NCI-H1048 (cell line): ENCODE results near the gene IL21R.
"Not testable (repeated sequence)": the region's sequence is repeated elsewhere in the genome, so short reads cannot be mapped to it uniquely, and the experiment has no call there.

ENCODE experiments used
- DNase-seq: peaks from one replicate; lab custom pipeline; 2025; lab: John Stamatoyannopoulos, UW

Gene IL21R

DNA sequence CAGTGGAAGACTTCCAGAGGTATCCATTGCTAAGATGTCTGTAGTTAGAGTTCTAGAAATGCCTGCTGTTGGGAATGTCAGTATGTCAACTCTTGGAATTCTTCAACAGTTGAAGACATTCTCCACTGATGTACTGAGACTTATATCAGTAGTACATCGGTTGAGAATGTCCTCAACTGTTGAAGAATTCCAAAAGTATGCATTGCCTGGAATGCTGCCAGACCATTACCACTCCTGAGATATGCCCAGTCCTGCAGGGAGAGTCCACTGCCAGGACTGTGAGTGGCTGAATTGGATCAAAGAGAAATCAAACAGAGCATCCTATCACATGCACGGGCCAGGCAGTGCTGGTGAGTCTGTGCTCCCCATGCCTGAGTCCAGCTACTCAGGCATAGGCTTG, 42.0 kb downstream of the IL21R start:
- DNase-seq: no peak

DNA sequence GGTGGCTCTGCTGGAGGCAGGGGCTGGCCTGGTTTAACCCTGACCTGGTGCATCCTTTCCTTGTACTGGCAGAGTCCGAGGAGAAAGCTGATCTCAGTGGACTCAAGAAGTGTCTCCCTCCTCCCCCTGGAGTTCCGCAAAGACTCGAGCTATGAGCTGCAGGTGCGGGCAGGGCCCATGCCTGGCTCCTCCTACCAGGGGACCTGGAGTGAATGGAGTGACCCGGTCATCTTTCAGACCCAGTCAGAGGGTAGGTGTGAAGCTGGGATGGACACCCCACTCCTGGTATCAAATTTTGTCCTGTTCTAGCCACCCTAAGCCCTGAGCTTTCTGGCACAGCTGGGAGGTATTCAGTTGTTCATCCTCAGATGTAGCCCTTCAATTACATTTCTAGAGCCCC, 42.5 kb downstream of the IL21R start:
- no peak for DNase-seq

DNA sequence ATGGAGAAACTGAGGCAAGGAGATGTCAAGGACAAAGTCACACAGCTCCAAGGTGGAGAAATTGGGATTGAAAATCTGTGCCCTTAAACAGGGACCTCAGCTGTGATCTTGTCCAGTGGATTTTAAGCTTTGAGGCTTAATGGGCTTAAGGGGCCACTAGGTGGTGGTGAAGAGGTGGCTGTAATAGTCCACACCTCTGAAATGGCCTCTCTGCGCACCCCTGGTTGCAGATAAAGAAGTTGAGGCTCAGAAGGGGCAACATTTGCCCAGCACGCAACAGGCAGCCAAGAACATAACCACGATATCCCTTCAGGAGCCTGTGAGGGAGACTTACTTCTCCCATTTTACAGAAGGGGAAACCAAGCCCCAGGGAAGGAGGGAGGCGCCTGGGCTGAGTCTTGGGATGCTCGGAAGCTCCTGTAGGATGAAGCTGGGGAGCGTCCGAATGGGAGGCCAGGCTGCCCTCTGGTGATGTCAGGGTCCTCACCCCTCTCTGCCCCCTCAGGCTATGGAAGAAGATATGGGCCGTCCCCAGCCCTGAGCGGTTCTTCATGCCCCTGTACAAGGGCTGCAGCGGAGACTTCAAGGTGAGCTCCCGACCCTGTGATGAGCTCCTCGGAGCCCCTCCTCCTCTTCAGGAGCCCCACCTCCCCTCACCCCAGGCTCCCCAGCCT, 43.7 kb downstream of the IL21R start:
- DNase-seq: no peak

DNA sequence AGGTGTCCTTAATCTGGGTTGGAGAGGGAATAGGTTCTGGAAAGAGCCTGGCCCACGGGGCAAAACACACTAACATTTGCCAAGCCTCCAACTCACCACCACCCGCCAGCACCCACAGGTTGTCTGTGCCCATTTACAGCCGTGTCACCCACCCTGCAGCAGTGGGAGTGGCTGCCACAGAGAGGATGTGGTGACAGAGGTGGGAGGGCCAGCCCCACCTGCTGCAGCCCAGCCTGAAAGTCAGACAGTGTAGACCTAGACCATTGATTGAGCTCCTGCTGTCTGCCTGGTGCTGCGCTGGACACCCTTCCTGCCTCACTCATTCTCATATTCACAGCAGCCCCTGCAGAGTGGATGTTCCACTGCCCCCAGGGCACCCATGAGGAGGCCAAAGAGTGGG, 44.7 kb downstream of the IL21R start:
- no peak for DNase-seq

DNA sequence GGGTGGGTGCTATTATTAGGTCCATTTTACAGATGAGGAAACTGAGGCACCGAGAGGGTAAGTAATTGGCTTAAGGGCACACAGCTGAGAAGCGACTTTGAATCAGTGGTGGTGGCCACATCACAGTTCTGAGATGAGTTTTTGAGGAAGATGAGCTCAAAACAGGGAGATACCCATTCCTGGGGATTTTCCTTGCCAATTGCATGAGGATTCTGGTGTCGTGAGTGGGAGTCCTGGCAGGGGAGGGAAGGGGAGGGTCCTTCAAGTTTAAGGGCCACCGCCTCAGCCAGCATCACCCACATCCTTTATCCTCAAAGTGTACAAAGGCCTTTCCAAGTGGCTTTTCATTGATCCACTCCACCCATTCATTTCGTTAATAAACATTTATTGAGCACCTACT, 45.3 kb downstream of the IL21R start:
- DNase-seq: no peak

DNA sequence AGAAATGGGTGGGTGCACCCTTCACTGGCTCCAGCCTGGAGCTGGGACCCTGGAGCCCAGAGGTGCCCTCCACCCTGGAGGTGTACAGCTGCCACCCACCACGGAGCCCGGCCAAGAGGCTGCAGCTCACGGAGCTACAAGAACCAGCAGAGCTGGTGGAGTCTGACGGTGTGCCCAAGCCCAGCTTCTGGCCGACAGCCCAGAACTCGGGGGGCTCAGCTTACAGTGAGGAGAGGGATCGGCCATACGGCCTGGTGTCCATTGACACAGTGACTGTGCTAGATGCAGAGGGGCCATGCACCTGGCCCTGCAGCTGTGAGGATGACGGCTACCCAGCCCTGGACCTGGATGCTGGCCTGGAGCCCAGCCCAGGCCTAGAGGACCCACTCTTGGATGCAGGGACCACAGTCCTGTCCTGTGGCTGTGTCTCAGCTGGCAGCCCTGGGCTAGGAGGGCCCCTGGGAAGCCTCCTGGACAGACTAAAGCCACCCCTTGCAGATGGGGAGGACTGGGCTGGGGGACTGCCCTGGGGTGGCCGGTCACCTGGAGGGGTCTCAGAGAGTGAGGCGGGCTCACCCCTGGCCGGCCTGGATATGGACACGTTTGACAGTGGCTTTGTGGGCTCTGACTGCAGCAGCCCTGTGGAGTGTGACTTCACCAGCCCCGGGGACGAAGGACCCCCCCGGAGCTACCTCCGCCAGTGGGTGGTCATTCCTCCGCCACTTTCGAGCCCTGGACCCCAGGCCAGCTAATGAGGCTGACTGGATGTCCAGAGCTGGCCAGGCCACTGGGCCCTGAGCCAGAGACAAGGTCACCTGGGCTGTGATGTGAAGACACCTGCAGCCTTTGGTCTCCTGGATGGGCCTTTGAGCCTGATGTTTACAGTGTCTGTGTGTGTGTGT, 46.8 kb downstream of the IL21R start:
- no peak for DNase-seq

DNA sequence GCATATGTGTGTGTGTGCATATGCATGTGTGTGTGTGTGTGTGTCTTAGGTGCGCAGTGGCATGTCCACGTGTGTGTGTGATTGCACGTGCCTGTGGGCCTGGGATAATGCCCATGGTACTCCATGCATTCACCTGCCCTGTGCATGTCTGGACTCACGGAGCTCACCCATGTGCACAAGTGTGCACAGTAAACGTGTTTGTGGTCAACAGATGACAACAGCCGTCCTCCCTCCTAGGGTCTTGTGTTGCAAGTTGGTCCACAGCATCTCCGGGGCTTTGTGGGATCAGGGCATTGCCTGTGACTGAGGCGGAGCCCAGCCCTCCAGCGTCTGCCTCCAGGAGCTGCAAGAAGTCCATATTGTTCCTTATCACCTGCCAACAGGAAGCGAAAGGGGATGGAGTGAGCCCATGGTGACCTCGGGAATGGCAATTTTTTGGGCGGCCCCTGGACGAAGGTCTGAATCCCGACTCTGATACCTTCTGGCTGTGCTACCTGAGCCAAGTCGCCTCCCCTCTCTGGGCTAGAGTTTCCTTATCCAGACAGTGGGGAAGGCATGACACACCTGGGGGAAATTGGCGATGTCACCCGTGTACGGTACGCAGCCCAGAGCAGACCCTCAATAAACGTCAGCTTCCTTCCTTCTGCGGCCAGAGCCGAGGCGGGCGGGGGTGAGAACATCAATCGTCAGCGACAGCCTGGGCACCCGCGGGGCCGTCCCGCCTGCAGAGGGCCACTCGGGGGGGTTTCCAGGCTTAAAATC, 47.6 kb downstream of the IL21R start:
- no peak for DNase-seq

DNA sequence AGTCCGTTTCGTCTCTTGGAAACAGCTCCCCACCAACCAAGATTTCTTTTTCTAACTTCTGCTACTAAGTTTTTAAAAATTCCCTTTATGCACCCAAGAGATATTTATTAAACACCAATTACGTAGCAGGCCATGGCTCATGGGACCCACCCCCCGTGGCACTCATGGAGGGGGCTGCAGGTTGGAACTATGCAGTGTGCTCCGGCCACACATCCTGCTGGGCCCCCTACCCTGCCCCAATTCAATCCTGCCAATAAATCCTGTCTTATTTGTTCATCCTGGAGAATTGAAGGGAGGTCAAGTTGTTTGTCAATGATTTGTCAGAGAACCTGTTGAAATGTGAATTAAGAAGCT, 48.2 kb downstream of the IL21R start:
- no peak for DNase-seq

DNA sequence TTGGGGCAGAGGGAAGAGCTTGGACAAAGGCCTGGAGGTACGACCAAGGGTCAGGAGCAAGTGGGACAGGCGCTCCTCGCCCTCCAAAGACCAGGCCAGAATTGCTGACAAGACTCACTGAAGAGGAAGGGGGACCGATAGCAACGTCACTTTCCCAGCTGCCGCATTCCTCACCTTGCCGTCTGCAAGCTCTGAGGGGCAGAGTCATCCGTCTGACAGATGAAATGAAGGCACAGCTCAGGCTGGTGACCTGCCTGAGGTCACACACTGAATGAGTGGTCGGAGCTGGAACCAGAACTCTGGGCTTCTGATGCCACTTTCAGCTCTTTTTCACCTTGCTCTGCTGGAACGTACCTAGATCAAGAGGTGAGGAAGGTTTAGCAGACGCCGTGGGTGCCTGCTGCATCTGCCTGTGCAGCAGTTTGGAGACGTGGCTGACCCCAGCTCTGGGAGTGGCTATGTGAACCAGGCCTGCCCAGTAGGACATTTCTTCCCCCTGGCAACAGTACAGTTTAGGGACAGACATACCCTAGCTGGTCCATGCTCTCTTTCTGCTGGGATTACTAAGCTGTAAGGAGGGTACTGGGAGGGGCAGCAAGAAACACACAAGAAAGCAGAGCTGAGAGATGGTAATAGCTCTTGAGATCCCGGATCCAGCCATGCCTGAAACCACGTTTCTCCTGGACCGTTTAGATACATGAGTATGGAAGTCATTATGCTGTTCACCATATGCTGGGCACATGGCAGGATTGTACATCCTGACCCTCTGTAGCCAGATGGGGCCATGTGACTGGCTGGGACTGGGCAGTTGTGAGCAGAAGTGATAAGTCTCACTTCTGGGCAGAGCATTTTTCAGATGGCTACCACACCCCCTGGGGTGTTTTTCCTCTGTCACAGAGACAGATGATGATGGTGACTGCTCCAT, 50.9 kb downstream of the IL21R start:
- no peak for DNase-seq

DNA sequence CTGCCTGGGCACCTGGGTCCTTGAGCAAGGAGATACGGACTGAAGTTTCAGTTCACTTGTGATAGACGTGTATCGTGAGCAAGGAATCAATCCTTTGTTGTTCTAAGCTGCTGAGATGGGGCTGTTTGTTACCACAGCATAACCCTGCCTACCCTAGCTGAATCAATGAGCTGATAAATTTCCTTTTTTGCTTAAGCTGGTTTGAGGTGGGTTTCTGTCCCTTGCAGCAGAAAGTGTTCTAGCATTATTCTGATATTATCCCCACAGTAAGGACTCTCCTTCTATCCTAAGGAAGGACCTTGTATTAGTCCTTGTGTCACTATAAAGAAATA, 51.5 kb downstream of the IL21R start:
- no peak for DNase-seq

DNA sequence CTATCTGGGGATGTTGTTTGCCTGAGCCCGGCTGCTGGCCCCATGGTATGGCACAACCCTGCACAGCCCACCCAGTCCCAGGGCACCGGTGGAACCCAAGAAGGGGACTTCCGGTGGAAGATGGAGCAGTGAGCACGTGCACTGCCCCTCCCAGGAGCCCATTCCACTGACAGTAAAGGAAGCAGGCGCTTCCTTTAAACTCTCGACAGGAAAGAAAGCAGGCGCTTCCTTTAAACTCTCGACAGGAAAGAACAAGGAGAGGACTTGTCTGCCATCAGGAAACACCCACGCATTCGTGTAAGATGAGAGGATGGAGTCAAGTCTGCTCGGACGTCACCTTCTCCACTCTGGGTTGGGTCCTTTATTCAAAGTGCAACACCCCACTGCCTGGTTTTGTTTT, 53.7 kb downstream of the IL21R start:
- DNase-seq: no peak

DNA sequence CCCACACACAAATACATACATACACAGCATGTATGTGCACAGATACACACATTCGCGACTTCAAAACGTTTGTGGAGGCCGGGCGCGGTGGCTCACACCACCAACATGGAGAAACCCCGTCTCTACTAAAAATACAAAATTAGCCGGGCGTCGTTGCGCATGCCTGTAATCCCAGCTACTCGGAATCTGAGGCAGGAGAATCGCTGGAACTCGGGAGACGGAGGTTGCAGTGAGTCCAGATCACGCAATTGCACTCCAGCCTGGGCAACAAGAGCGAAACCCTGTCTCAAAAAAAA, 55.6 kb downstream of the IL21R start:
- not testable (repeated sequence) for DNase-seq

DNA sequence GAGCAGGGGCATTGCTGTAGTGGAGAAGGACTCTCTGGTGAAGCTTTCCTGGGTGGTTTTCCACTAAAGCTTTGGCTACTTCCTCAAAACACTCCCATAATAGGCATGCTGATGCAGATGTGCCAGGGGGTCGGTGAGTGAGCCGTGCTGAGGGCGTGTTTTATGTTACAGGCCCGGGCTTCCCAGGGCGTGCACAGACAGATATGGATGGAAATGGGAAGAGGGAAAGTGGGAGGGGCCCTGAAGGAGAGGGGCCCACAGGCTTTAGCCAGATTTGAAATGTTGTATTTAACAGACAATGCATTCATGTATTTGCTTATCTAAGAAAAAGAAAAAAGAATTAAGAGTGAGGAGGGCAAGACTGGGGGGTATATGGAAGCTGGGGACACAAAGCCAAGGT, 56.3 kb downstream of the IL21R start:
- no peak for DNase-seq

DNA sequence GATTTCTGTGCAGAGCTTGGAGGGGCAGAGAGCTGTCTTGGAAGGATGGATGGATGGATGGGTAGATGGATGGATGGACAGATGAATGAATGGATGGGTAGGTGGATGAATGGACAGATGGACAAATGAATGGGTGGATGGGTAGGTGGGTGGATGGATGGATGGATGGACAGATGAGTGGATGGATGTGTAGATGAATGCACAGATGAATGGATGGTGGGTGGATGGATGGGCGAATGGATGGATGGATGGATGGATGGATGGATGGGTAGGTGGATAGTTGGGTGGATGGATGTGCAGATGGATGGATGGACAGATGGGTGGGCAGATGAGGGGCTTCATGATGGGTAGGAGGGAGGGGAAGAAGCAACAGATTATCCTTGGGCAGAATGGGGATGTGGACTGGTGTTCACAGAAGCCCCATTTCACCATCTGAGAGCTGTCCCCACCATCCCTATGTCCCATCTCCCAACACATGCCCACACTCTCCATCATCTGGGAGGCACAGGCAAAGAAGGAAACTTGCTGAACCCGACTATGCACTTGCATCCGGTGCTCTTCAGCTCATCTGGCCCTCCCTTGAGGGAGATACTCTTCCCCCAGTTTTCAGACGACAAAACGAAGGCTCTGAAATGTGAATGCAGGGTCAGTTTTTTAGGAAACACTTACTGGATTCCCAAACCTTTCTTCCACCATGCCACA, 57.2 kb downstream of the IL21R start:
- no peak for DNase-seq

DNA sequence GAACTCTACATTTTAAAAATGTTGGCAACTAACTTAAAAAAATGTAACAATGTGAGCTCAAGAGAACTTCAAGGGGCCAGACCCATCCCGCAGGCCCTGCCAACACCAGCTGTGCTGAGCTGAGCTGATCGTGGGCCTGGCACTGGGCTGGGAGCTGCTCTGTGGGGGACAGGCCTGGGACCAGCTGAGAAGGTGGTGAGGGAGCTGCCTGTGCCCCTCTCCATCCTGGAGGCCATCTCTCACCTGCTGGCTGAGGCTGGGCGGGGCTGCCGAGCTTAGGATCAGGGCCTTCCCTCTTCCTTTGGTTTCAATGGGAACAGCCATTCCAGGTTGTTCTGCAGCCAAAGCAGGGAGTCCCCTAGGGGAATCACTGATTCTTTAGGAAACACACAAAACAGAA, 58.2 kb downstream of the IL21R start:
- no peak for DNase-seq

DNA sequence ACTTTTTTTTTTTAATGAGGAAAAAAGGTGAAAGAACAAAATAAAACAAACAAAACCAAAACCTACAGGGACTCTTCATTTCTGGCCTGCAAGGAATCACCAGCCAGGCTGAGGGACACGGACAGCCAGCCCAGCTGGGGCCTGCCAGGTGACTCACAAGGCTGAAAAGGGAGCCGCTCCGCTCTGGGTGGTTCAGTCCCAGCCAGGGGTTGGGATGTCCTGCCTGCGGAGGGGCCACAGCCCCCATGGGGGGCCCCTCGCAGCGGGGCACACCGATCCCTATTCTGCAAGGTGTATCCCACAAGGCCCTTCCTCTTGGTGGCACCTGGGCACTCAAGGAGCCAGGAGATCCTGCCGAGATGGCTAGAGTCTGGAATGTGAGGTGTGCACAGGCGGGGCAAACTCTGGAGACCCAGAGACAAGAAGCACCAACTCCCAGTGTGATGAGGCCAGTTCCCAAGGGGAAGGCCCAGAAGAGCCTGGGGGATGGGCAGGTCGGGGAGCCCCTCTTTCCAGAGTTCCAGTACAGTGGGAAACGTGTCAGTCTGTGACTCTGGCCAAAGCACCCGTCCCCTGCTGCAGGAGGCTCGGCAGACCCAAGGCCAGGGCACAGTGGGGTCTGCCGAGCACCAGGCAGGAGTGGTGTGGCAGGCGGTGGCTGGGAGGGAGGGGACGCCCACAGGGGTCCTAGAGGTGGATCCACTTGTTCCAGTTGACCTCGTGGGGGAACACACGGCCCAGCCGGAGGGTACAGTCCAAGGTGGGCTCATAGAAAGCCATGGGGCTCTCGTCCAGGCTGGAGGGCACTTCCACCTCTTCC, 58.9 kb downstream of the IL21R start:
- no peak for DNase-seq

DNA sequence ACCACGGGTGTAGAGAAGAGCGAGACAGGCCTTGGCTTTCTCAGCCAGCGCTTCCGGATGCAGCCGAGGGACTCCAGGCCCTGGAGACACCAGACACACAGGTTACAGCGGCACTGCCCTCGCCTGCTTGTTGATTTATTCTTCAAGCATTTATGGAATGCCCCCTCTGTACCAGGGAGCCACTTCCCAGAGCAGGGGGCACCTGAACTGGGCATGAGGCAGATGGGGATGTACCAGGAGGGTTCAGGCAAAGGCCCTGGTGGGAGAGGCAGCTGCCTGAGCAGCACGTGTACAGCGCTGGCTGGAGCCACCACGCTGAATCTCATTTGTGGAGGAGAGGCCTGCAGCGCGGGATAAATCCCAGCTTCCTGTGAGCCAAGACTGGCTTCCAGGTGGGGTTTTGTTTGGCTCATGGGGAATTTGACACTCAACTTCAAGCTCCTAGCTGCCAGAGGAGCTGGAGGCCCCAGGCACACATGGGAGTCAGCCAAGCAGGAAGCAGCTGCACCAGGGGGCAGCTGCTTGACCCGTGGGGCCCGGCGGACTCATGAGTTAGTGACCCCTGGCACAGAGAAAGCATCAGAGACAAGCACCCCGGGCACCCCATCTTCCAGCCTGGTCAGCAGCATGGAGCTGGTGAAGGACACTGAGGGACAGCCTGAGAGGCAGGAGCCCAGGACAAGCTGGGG, 59.7 kb downstream of the IL21R start:
- DNase-seq: no peak

DNA sequence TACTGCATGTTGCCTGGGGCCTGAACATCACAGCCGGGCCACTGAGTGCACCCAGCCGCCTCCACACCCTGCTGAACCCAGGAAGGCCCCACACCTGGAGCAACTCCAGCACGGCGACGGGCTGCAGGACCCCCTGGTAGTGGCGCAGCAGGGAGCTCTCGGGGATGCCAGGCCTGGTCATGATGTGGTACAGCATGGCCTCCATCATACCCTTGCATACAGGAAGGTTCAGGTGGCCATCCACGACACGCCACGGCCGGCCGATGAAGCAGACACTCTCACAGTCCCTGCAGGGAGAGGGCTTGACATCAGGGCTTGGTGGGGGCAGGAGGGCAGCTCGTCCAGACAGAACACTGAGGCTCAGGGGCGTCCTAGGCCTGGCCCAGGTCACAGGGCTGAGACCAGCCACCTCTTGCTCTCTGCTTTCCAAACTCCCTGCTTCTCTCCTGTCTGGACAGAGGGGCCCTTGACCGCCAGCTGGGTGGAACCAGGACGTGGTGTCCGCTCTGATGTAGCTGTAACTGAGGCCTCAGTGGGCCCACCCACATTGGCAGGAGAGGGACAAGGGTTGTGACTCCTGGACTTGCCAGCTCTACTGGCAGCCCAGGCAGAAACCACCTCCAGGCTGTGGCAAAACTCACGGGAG, 60.3 kb downstream of the IL21R start:
- DNase-seq: no peak

DNA sequence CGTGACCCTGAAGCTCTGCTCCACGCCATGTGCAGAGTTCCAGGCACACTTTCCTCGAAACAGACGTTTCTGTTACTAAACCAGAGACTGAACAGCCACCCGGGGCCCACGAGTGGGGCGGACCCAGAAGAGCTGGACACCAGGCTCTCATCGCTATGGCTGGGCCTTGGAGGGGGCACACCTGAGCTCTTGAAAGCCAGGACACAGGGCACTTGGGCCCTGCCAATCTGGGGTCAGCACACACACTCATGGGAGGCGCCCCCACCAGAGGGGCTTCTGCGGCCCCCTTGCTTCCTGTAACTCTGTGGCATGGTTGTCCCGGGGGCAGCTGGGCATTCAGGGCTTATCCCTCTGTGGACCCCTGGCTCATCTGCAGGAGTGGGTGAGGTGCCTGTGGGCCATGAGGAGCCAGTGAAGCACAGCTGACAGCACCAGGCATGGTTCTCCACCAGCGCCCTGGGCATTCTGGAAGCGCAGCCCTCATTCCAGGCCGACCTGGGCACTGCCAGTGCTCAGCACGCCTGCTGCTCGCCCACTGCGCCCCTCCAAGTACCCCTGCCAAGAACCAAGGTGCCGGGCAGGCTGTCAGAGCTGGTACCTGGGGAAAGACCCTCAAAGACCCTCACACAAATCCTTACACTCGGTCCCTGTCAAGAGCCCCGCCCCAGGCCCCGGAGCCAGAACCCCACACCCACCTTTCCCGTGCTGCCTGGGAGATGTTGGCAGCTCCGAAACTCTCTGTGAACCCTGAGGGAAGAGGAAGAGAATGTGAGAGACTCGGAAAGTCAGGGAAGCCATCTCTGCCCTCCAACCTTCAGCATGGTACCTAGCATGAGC, 61.1 kb downstream of the IL21R start:
- DNase-seq: no peak
